Astrocyte (in vitro differentiated cells and primary cell): ENCODE data around the gene KIF18B.

ENCODE experiments used
- CTCF ChIP-seq: IDR thresholded peaks from 2 replicates; pipeline ENCODE4 v1.5.1; 2011; ENCODE audit warnings: low read depth, mild to moderate bottlenecking, inconsistent platforms, low read length, moderate library complexity; ENCODE audit not compliant: insufficient read depth
- EZH2 ChIP-seq: IDR thresholded peaks from 2 replicates; pipeline ENCODE4 v1.6.1; 2012; ENCODE audit warnings: mild to moderate bottlenecking, low read length, inconsistent platforms; ENCODE audit not compliant: insufficient read depth

GRCh38 chr17:44915862-44916780 is 31.5 kb downstream of the KIF18B start:
- no peak for TF ChIP-seq CTCF
- no peak for TF ChIP-seq EZH2
